OCI-LY1 (cell line): Measurements from ENCODE around the gene DPH7.

Experiments
- CTCF ChIP-seq: fragments of 200-600 bp; sonication (generic), shearing (Covaris generic); IDR thresholded peaks from 2 replicates; pipeline ENCODE4 v1.5.1; 2017; ENCODE audit warnings: mild to moderate bottlenecking, antibody characterized with exemption, low read length, moderate library complexity, mixed read lengths
- EZH2 ChIP-seq: fragments of 200-600 bp; sonication (generic), shearing (Covaris generic); IDR thresholded peaks from 2 replicates; pipeline ENCODE4 v1.8.0; 2017; ENCODE audit warnings: borderline replicate concordance, mixed run types, mild to moderate bottlenecking, antibody characterized with exemption, low read length, moderate library complexity, mixed read lengths

- no peak for TF ChIP-seq CTCF
- no peak for TF ChIP-seq EZH2
Observed at GRCh38 chr9:137598943-137599342, 20.2 kb upstream of the DPH7 start.
